ENCODE measurements around the gene HEG1. TPM values are rescaled to one million over a fixed set of nuclear protein-coding genes. Genes with fewer than 3 reads are reported as not detected.

Gene HEG1
- total and polyA plus RNA-seq, 9 donors = 12.2 to 64.7 (median 35.6) TPM

DNA sequence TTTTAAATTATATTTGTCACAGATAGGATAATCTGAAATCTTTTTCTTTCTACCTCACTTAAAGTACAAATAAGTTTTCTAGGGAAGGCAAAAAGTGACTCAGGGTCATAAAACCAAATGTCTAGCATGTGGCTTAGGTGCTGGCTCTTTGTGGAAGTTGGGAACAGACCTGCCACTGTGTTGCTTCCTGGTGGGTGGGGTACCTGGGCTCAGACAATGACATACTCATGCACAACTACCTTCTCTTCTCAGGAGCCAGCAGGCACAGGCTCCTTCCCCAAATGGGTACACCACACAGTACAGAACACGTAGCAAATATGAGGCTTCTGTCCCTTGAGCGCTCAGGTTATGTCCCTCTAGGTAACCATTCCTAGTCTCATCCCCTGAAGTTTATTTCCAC, 81.1 kb downstream of the HEG1 start:
- no peaks in the 10 kb centered on the region for H3K9me3 ChIP-seq
- H3K36me3 ChIP-seq = no peaks in the 10 kb centered on the region
- no peak for DNase-seq
- intact Hi-C loops (cut with DNase I) = no loop called here
- TF ChIP-seq POLR2A (IDR thresholded peaks at IDR 0.05) (no peak), CTCF (IDR thresholded peaks at IDR 0.05) (no peak), EP300 (IDR thresholded peaks at IDR 0.05) (no peak)
- H3K27me3 ChIP-seq = no peaks in the 10 kb centered on the region
- no peak overlapping the region for H3K4me3 ChIP-seq
- WGBS, 3 donors = 97 to 100% (median 98%) methylated on average over 2 of the region's 2 CpGs
- H3K27ac ChIP-seq = no peak overlapping the region
- H3K4me1 ChIP-seq (ENCODE audit: insufficient read depth) = no peaks in the 10 kb centered on the region

GRCh38 chr3:124973290-124973689, 82.5 kb downstream of the HEG1 start:
- TF ChIP-seq EP300 (IDR thresholded peaks at IDR 0.05) (no peak), POLR2A (IDR thresholded peaks at IDR 0.05) (no peak), CTCF (IDR thresholded peaks at IDR 0.05) (no peak)
- Histone ChIP-seq H3K36me3 (no peaks in the 10 kb centered on the region), H3K9me3 (no peaks in the 10 kb centered on the region), H3K27me3 (no peaks in the 10 kb centered on the region), H3K27ac (no peak overlapping the region), H3K4me1 (ENCODE audit: insufficient read depth) (no peaks in the 10 kb centered on the region), H3K4me3 (no peak overlapping the region)
- no peak for DNase-seq
- intact Hi-C loops (cut with DNase I) = no loop called here

GRCh38 chr3:124972457-124972856, 83.3 kb downstream of the HEG1 start:
- Histone ChIP-seq H3K27me3 (no peaks in the 10 kb centered on the region), H3K4me1 (ENCODE audit: insufficient read depth) (no peaks in the 10 kb centered on the region), H3K27ac (no peak overlapping the region), H3K4me3 (no peak overlapping the region), H3K36me3 (no peaks in the 10 kb centered on the region), H3K9me3 (no peaks in the 10 kb centered on the region)
- intact Hi-C loops (cut with DNase I) = no loop called here
- no peak for TF ChIP-seq POLR2A (IDR thresholded peaks at IDR 0.05)
- TF ChIP-seq EP300 (IDR thresholded peaks at IDR 0.05) = no peak
- no peak for TF ChIP-seq CTCF (IDR thresholded peaks at IDR 0.05)
- DNase-seq = no peak
- 83 to 90% (median 89%) methylated on average over 3 of the region's 3 CpGs for whole genome bisulfite sequencing, 3 donors

GRCh38 chr3:124969963-124970722, 85.7 kb downstream of the HEG1 start:
- no peak for TF ChIP-seq EP300 (IDR thresholded peaks at IDR 0.05)
- TF ChIP-seq CTCF (IDR thresholded peaks at IDR 0.05) = no peak
- TF ChIP-seq POLR2A (IDR thresholded peaks at IDR 0.05) = no peak
- Histone ChIP-seq H3K27me3 (no peaks in the 10 kb centered on the region), H3K4me3 (no peak overlapping the region), H3K27ac (no peak overlapping the region), H3K9me3 (no peaks in the 10 kb centered on the region), H3K36me3 (no peaks in the 10 kb centered on the region), H3K4me1 (ENCODE audit: insufficient read depth) (no peaks in the 10 kb centered on the region)
- intact Hi-C loops (cut with DNase I) = no loop called here
- WGBS, 3 donors = 89 to 95% (median 91%) methylated on average over 18 of the region's 18 CpGs
- DNase-seq = no peak
